VCaP (cell line): ENCODE data around the gene OGA.
"Not testable (repeated sequence)": the region's sequence is repeated elsewhere in the genome, so short reads cannot be mapped to it uniquely, and the experiment has no call there.

ENCODE experiments used
- H3K27ac ChIP-seq: fragments of 450-650 bp; 2 replicates; pipeline ENCODE4 v1.5.1; 2017
- TF ChIP-seq, protein P1 (sequence below): fragments of 450-650 bp; conservative IDR thresholded peaks from 2 replicates; pipeline ENCODE4 v1.5.1; 2017; ENCODE audit warnings: mild to moderate bottlenecking, moderate library complexity

OGA gene

DNA sequence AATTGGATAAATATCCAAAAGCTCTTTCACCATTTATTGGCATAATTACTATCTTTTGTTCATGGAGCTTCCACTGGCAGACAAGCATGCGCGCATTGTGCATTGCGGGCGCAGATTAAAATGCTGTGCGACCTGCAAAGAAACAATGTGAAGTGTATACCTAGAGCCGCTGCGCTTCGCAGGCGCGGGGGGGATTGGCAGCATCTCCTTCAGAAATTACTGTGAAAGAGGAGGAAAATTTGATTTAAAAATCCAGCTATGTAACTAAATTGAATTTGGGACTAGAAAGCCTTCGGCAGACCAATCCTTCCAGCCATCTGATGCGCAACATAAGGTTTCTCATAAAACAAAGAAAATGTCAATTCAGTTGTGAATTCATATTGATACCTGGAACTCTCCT is 24.7 kb downstream of the OGA start:
- H3K27ac ChIP-seq = no peak overlapping the region
- TF ChIP-seq, protein P1, sequence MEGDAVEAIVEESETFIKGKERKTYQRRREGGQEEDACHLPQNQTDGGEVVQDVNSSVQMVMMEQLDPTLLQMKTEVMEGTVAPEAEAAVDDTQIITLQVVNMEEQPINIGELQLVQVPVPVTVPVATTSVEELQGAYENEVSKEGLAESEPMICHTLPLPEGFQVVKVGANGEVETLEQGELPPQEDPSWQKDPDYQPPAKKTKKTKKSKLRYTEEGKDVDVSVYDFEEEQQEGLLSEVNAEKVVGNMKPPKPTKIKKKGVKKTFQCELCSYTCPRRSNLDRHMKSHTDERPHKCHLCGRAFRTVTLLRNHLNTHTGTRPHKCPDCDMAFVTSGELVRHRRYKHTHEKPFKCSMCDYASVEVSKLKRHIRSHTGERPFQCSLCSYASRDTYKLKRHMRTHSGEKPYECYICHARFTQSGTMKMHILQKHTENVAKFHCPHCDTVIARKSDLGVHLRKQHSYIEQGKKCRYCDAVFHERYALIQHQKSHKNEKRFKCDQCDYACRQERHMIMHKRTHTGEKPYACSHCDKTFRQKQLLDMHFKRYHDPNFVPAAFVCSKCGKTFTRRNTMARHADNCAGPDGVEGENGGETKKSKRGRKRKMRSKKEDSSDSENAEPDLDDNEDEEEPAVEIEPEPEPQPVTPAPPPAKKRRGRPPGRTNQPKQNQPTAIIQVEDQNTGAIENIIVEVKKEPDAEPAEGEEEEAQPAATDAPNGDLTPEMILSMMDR = no peak

DNA sequence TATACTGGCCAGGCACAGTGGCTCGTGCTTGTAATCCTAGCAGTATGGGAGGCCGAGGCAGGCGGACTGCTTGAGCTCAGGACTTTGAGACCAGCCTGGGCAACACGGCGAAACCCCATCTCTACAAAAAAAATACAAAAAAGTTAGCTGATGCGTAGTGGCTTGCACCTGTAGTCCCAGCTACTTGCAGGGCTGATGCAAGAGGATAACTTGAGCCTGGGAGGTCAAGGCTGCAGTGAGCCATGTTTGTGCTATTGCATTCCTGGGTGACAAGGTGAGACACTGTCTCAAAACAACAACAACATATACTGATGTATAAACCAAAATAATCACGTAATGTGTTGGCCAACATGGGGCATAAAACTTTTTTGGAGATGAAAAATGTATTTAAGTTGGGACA is 28.6 kb downstream of the OGA start:
- TF ChIP-seq, protein P1 = no peak
- no peak overlapping the region for H3K27ac ChIP-seq

DNA sequence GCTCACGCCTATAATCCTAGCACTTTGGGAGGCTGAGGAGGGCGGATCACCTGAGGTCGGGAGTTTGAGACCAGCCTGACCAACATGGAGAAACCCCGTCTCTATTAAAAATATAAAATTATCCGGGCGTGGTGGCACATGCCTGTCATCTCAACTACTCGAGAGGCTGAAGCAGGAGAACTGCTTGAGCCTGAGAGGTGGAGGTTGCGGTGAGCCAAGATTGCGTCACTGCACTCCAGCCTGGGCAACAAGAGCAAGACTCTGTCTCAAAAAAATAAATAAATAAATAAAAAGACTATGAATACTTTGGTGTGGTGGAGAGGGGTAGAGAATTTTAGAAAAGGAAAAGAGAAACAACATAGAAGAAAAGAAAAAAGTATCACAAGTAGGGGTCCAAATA is 29.0 kb downstream of the OGA start:
- not testable (repeated sequence) for H3K27ac ChIP-seq

DNA sequence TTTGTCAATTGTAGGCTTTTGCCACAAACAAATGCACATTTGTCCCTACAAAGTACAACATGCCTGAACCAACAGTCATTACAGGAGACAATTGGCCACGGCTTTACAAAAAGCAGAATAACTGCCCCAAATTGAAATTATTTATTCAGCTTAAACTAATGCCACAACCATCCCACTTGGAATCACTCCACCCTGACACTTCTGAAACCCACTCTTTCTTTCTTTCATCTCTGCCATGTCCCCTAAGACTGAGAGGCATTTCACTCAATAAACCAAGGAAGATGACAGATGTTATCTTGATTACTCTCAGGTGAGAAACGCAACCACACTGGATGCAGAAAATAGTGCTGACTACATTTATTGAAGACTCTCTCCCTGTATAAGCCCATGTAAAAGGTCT is 32.4 kb downstream of the OGA start:
- TF ChIP-seq, protein P1 = no peak
- H3K27ac ChIP-seq = no peak overlapping the region

DNA sequence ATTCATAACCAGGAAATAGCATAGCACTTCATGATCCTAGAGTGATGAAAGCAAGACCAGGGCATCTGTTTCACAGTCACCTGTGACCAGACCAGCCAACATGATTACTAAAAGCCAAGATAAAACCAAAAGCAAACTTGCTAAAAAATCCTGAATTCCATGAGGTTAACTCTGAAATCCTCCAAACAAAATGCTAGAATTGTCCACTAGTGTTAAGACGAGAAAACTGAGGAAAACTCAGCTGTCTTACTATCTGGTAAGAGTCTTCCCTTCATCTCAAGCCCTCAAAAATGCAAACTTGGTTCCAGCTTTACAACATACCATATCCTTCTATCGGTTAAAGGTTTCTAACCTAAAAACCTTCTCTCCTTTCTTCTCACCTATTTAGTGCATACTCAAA is 33.7 kb downstream of the OGA start:
- TF ChIP-seq, protein P1 = no peak
- H3K27ac ChIP-seq = no peak overlapping the region; the same call in 1 of the 2 replicates

DNA sequence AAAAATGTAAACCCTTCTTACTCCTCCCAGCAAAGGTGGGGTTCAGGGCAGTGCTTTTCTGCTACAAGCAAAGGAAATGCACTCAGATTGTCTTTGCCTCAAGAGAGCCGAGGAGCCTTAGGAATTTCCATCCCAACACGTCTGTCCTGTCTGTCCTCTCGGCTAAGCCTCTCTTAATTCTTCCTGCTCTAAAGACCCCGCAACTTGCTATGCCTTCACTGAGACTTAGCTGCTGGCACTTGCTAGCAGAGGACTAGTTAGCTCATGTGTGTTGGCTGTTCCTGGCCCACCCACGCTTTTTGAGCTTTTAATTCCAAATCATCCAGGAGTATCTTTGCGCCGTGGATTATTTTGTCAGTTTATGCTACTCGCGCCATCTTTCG is 34.5 kb downstream of the OGA start:
- TF ChIP-seq, protein P1 = no peak

DNA sequence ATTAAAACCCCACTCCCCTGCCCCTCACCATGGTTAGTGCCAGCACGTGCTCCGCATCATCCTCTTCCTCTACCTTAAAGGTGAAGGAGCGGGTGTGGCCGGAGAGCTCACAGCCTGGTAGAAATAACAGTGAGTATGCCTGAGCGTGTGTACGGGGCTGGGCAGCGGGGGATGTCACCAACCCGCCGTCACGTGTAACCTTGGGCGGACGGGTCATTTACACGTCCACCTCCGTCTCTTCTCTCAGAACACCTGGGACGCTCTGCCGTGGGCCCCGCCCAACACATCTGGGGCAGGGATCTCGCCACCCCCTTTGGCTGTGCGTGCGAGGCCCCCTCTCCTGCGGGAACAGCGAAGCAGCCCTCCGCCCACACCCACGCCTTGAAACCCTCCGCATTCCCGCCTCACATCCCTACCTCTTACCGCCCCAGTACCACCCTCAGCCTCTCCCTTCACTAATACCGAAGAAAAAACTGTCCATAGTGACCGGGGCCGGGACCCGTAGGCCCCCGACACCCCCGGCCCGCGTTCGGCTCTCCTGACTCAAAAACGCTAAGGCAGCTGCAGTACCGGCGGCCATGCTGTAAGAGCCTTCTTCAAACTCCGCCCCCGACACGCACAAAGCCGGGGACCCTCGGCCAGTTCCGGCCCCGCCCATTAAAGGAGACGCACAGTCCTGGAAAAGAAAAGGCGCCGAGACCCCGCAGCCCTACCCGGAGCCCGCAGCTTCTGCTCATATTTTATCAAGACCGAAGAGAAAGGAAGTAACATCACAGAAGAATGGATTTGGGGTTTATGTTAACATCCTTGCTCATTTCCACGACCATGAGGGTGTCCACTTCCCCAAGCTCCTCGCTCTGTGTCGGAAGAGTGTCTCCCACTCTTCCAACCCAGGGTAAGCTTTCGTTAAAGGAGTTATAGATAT is 35.2 kb downstream of the OGA start, which contains the start of gene NPM3:
Gene NPM3, minus strand, starts transcription at position 636 of the 925 bp plus-strand sequence. Its CDS starts 56 bp downstream, at position 580.
- TF ChIP-seq, protein P1 = no peak
- H3K27ac ChIP-seq = peak within 1 kb of the TSS; percentile 68

More for the DNA sequence above, 34.5 kb downstream of the OGA start:
- peak overlapping the region; percentile 68 for H3K27ac ChIP-seq
